Right hindlimb (tissue), 1 donor: ENCODE results near the gene NRXN2.

Source experiments
- DNase-seq: peaks from one replicate; pipeline ENCODE4 v3.0.0-alpha.2; 2018

NRXN2 gene

DNA sequence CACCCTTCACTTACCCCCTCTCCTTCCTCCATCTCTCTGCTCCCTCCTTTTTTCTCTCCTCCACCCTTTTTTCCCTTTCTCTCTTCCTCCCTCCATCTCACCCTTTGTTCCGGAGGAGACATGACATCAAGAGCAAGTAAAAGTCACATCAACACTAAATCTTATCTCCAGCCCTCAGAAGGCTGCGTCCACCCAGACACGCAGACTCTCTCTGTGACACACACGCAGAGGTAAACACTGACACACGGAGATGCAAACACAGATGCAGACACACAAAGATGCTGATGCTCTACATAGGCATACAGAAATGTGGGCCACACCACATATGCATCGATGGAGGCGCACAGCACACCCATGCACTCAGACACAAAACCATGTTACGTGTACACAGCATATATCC is 27.0 kb downstream of the NRXN2 start:
- no peak for DNase-seq

DNA sequence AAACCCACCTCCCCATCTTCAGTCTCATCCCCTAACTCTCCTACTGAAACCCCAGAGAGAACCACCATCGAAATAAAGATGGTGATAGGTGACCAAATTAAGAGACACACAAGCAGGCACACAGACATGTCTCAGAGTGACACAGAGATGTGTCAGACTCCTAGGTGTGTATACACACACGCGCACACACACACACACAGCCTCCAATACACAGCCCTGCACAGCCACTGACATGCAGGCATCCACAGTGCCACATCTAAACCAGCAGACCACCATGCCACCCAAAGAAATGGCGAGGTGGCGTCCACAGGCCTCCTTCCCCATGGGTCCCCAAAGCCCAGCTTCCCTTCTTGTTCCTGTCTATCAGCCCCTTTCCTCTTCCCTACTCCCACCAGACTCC is 27.4 kb downstream of the NRXN2 start:
- no peak for DNase-seq

GRCh38 chr11:64694821-64695365 is 28.1 kb downstream of the NRXN2 start:
- DNase-seq: no peak

DNA sequence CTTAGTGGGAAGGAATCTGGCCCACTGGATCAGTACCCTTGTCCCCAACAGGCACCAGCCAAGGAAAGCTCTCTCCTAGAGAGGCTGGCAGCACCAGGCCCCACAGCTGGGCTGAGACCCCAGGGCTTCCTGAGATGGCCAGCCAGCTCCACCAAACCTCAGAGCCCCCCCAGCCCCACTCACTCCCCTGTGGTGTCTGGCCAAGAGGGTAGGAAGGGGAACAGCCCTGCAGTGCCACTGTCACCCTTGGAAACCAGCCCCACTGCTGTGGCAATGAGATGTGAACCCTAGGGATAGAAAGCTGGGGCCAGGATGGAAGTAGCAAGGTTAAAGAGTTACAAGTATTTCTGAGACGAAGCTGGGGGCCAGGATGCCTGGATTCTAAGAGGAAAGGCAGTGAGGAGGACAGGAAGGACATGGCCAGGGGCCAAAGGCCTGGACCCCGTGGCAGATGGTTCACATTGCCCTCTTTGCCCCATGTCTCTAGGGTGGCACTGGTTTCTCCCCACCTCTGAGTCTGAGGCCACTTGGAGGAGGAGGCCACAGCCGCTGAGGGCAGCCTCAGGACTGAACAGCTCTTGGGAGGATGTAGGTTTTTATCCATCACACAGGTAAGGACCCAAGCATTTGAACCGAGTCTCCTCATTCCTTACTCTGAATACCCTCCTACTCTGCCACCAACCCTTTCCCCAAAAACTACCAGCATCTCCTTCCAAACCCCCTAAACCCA is 28.8 kb downstream of the NRXN2 start:
- DNase-seq: no peak

GRCh38 chr11:64692764-64693331 is 30.1 kb downstream of the NRXN2 start:
- no peak for DNase-seq

- no peak for DNase-seq
Observed at GRCh38 chr11:64691543-64691942, 31.5 kb downstream of the NRXN2 start.

DNA sequence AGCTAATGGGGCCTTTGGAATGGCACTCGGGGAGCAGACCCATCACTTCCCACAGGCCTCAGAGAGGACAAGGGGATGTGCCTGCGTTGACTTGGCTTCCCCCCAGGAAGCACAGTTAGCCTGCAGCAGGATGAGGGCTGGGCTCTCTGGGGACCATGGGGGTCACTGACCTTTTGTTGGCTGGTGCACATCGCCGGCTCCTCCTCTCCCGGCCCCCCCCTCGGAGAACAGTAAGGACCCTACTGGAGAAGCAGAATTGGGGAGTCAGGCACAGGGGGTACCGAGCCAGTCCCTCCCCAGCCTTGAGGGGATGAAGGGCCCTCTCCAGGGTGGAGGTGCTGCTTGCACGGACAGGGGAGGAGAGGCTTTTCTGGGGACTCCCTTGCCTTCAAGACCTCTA is 32.8 kb downstream of the NRXN2 start:
- no peak for DNase-seq

GRCh38 chr11:64688534-64688982 is 34.4 kb downstream of the NRXN2 start:
- peak; percentile 95 for DNase-seq

DNA sequence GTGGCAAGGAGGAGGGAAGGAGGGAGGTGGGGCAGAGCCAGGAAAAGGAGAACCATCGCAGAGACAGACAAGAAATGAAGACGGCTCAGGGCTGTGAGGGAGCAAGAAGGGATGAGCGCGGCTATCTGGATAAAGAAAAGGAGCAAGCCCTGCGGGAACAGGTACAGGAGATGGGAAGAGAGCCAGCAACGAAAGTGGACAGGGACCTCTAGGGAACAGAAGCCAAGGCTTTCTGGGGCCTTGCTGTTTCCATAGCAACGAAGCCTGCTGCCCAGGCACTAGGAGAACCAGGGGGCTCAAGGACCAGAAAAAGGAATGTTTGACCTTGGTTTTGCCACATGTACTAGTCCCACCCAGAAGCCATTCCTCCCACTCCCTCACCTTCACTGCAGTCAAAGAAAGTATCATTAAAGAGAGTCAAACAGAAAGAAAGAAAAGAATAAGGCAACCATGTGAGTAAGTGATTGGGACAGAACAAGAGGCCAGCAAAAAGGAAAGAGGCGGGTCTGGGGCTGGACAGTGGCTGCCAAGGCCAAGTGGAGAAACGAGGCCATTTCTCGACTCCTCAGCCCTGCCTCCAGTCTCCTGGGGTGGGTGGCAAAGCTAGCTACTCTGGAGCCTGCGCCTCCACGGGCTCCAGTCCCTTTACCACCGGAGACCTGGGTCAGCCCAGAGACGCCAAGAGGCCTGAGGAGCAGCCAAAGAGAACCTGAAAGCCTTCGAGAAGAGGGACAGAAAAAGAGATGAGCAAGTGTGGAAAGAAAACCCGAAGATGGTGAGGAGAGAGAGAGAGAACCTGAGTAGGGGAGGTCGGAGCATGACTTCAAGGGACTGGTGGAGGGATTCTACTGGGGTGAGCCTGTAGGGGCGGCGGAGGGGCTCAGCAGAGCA is 35.1 kb downstream of the NRXN2 start:
- peak; percentile 38 for DNase-seq

- DNase-seq: peak; percentile 82
Observed at GRCh38 chr11:64687204-64687603, 35.8 kb downstream of the NRXN2 start.

DNA sequence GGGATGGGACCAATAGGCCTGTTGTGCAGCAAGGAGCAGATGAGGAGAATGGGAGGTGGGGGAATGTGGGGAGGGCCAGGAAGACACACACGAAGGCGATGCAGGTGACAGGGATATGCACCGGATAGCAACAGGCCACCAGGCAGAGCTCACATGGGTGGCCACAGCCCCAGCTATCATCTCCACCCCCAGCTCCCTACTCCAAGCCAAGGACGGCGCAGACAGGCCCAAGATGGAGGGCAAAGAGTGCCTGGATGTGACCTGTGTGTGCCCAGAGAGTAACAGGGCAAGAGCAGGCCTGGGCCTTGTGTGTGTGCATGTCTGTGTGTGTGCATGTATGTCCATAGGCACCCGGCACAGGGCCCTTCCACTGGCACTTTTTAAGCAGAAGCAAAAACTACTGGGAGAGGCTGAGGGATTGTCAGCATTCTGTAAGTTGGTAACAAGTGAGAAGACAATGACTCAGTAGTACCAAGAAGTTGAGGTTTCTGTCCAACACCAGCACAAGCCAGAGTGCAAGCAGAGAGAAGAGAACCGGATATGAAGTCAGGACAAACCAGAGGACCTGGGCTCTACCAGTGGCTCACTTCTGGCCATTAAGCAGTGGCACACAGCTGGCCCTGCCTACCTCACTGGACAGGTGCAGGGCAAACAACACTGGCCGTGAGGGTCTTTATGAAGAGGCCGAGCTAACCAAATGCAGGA is 36.4 kb downstream of the NRXN2 start:
- DNase-seq: no peak

DNA sequence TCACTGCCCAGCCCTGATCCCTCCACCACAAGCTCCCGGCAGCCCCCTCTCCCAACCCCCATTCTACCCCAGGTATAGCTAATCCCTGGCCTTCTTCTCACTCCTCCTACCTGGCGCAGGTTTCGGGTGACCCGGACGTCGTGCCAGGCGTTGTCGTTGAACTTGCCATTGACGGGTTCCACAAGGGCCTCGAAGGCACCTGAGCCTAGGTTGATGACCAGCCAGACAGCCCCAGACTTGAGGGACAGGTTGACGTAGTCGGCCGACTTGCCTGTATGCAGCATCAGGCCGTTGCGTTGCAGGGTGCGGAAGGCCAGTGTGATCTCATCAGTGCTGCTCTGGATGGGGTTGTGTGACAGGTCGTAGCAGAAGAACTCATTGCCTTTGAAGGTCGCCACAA is 37.5 kb downstream of the NRXN2 start:
- no peak for DNase-seq

GRCh38 chr11:64684357-64684756 is 38.6 kb downstream of the NRXN2 start:
- DNase-seq: no peak

- DNase-seq: no peak
Observed at GRCh38 chr11:64681171-64681570, 41.8 kb downstream of the NRXN2 start.

DNA sequence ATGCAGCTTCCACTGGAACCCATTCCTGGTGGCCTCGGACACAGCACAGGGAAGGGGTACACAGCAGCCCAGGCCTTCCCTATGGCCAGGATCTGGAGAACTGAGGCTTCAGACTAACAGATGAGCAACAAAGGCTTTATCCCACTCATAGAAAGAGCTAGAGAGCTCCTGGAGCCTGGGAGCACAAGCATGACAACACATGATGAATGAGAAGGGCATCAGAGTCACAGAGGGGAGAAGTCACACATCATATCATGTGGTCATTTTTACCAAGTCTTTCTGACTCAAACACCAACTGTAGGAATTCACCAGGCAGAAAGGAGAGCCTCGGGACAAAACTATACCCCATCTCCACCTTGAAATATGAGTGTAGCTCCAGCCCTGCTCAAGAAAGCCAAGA is 43.2 kb downstream of the NRXN2 start:
- DNase-seq: no peak

DNA sequence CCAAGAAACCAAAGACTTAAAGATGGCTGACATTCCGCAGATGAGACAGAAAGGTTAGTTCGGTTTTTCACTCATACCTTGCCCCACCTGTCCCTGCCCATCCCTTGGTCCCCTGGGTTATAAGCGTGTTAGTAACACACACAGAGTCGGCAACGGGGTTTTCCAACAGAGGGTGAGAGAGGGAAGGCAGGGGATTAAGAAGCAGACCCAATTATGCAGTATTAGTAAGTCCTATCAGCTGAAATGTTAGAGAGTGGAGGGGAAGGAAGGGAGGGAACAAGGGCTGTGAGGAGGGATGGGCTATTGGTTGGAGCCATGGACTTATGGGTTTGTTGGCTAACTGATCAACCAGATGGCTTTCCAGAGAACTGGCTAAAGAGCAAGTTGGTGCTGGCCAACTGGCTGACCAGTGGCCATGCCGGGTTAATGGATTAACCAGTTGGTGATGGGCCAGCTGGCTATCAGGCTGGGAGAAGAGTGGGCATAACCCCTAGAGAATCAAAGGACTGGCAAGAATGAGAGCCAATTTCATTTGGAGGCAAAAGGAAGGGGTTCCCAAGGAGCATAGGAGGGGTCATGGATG is 45.5 kb downstream of the NRXN2 start:
- DNase-seq: no peak

DNA sequence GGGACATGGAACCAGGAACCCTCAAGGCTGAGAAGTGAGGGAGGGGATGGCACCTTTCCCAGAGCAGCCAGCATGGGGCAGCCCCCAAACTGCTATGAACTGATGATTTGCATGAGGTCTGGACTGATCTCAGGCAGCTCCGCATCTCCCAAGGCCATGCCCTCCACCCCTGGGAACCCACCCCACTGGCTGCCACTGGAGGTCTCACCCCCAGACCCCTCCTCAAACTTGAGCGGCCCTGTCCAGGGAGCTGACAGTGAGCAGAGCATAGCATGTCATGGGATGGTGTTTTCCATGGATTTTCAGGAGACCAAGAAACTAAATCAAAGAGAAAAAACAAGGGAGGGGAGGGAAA is 46.8 kb downstream of the NRXN2 start:
- no peak for DNase-seq

DNA sequence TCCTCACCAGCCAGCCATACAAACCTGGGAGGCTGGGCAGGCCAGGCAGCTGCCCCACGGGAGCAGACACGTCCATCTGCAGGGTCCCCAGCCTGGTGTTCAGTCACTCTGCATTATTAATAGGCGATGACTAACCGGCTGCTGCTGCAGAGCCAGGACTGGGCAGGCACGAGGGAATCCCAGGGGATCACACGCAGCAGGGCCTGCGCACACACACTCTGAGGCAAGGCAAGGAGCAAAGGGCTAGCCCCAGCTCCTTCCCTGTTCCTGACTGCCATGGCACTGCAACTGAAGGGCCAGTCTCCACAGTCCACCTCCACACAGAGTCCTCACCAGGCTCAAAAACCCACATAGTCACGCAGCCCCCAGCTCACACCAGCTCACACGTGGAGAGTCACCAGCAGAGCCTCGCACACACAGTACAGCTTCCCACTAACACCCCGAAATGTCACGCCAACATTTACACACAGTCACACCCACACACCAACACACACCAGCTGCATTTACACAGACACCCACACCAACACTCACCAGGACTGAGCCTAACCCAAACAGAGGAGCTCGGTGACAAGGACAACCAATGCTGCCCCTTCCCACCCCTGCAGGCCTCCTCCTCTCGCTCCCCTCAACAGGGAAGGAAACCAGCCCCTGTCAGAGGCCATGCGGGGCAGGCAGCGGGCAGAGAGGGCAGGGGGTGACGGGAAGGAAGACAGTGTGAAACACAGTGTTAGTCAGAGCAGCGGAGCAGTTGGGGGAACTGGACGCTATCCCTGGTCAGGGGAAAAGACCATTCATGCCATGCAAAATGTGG is 47.3 kb downstream of the NRXN2 start:
- DNase-seq: peak; percentile 74

DNA sequence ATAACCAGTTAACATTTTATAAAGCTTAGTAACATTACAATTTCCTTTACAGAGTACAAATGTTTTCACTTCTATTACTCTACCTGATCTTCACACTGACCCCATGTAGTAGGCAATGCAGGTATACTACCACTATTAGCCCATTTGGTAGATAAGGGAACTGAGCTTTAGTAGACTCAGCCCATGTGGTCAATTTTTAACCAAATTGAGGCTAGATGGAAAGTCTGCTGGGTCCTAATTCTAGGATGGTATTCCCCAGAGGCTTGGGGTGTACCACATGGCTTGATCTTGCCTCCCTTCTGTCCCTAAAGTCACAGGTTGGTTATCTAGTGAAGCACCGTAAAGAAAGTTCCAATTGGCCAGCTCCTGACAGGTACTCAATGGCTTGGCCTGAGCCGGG is 48.2 kb downstream of the NRXN2 start:
- no peak for DNase-seq

DNA sequence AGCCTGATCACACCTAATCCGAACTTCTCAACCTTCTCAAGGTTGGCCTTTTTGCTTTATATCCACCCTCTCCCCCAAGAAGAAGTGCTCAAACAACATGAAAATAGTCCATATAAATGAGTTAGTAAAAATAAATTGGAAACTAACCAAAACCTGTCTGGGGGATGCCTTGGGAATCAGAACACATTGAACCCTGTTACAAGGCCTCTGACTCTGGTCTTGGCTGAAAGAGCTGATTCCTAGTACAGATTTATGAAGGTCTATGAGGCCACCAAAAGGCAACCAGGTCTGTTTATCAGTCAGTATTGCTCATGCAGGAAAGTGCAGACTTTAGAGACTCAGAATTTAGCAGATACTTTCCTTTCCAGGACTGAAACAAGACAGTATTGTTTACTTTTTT is 49.7 kb downstream of the NRXN2 start:
- no peak for DNase-seq

- DNase-seq: no peak
Observed at GRCh38 chr11:64672875-64673274, 50.1 kb downstream of the NRXN2 start.

DNA sequence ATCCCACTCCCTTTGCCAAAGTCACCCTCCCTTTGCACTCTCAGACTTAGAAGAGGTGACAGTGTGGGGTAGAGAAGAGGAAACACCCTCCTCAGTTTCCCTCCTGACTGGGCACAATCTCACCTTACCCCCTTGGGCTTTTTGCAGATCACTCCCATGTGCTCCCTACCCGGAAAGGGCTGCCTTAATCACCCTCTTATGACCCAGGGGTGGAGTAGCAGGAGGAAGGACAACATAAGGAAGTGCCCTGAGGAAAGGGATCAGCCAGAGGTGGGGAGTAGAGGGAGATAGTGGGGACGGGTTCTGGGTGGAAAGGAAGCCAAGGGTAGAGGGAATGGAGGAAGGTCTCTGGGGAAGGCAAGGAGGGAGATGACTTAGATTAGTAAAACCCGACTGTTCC is 52.0 kb downstream of the NRXN2 start:
- no peak for DNase-seq
